Right ventricle myocardium superior (tissue), 1 donor: ENCODE data around the gene USP33. TPM values are rescaled to one million over a fixed set of nuclear protein-coding genes. Genes with fewer than 3 reads are reported as not detected.
A peak's percentile ranks its signal among the peaks of the same experiment; 100 is the strongest.
"Not testable (repeated sequence)": the region's sequence is repeated elsewhere in the genome, so short reads cannot be mapped to it uniquely, and the experiment has no call there.

Experiments used
- ATAC-seq: fragments of 200-7000 bp; cut with Tn5 transposase; one replicate; pipeline ENCODE4 v1.9.1; 2020; ENCODE audit warnings: mild to moderate bottlenecking; ENCODE audit not compliant: poor library complexity
- DNase-seq: peaks from one replicate; pipeline ENCODE4 v3.0.0-alpha.2; 2020
- intact Hi-C: fragments of 100-400 bp; cut with DNase I; formaldehyde crosslinking; loops from one replicate; pipeline ENCODE4 v1.11.2; 2022
- total RNA-seq: library from RNA; stranded (reverse); fragmentation: NEBNext Ultra II Directional; extraction: Animal tissue kit (Norgen Biotek cat#: 25700); gene quantifications from one replicate; pipeline ENCODE4 v1.2.1, GENCODE V29; 2021
- donor health status: DM: no; HTN: yes; CAD: no; lungs with severe emphysema.

USP33 gene
- total RNA-seq, 1 donor from 2014 or later, result 22.0 TPM

DNA sequence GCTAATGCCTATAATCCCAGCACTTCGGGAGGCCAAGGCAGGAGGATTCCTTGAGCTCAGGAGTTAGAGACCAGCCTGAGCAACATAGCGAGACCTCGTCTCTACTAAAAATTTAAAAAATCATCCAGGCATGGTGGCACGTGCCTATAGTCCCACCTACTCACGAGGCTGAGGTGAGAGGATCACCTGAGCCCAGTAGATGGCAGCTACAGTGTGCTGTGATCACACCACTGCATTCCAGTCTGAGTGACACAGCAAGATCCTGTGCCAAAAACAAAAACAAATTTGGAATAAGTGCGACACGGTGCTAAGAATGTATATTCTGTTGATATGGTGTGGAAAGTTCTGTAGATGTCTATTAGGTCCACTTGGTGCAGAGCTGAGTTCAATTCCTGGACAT, 15.1 kb downstream of the USP33 start:
- DNase-seq (no peak), ATAC-seq (peak; percentile 64)
- intact Hi-C loops, result no loop called here

DNA sequence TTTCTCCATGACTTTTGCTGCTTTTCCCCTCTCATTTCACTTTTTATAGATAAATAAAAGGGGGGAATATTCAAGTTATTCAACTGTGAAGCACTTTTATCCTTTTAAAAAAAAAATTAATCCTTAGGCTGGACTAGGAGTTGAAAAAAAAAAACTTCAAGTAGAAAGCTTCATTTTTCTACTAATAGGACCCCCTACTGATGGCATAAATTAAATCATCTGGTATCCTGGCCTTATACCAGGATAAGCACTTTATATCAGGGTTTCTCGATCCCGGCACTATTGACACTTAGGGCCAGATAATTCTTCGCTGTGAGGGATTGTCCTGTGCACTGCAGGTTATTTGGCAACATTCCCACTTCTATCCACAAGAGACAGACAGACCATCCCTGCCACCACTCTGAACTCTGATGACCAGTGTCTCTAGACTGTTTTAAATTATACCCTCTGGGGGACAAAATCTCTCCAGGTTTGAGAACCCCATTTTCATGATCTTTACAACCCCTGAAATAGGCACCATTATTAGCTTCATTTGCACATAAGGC, 17.6 kb downstream of the USP33 start:
- intact Hi-C loops, result no loop called here
- DNase-seq, result no peak
- peak; percentile 51 for ATAC-seq

DNA sequence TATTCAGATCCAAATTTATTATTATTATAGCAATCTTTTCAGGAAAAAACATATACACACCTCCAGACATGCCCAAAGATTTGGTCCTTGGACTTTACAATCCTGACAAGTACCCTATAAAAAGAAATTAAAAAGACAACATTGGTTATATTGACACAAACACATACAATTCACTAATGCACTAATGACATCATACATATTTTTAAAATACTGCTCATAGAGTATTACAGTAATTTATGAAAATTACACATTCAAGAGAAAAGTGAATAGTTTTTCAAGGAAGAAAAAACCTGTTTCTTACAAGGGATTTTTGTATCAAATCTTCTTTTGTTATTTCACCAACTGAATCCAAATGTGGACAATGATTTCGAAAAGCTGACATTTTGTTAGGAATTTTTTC, 18.3 kb downstream of the USP33 start:
- ATAC-seq, result no peak

DNA sequence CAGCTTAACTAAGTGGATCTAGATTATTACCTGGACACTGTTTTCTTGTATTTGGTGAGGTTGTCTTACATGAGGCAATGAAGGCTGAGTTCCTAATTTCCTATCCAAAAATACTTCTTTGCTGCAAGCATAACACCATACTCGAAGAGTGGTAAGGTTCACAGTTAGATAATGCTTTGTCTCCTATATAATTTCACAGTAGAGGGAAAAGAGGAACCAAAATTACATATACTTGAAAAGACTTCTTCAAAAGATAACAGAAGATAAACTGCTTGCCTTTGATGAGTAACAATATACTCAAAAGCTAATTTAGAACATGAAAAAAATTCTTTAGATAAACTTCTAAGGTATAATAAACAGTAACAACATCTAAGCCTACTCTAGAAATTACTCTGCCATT, 20.4 kb downstream of the USP33 start:
- DNase-seq (no peak), ATAC-seq (no peak)
- intact Hi-C loops, result no loop called here

More for the DNA sequence above, 18.3 kb downstream of the USP33 start:
- no peak for DNase-seq
- intact Hi-C loops, result no loop called here

GRCh38 chr1:77732090-77732489, 27.6 kb downstream of the USP33 start:
- no peak for ATAC-seq
- intact Hi-C loops, result no loop called here

DNA sequence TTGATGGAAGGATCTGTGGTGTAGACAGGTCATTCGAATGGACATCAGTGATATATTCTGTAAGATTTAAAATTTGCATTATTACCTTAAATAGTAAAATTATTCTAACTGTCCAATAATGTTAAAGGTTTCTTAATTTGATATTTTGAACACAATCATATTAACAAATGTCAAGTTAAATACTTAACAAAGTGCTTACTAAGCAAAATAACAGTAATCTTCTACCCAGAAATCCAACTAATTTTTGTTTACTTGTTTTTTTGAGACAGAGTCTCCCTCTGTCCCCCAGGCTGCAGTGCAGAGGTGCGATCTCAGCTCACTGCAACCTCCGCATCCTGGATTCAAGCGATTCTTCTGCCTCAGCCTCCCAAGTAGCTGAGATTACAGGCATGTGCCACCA, 33.9 kb downstream of the USP33 start:
- DNase-seq (no peak), ATAC-seq (no peak)
- intact Hi-C loops, result no loop called here

More at GRCh38 chr1:77732090-77732489, 27.6 kb downstream of the USP33 start:
- no peak for DNase-seq

DNA sequence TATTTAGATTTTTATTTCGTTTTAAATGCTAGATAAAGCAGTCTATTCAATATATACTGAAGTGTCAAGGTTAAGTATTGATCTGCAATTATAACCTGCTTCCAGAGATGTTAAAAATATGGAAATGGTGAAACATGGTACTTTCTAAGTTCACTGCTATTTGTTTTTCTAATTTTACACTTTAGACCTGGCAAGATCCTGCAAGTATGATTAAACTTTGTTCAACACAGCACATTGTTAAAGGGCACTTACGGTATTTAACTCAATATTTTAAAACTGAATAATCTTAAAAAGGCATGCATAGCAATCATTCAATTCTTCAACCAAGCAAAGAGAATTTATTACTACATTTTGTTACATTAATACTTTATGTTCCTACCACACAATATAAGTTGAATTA, 41.5 kb downstream of the USP33 start:
- no peak for ATAC-seq
- DNase-seq, result no peak
- intact Hi-C loops, result loop anchor here (5.0 kb wide), 1 partner anchor 244 kb away; no protein-coding TSS in a partner anchor

DNA sequence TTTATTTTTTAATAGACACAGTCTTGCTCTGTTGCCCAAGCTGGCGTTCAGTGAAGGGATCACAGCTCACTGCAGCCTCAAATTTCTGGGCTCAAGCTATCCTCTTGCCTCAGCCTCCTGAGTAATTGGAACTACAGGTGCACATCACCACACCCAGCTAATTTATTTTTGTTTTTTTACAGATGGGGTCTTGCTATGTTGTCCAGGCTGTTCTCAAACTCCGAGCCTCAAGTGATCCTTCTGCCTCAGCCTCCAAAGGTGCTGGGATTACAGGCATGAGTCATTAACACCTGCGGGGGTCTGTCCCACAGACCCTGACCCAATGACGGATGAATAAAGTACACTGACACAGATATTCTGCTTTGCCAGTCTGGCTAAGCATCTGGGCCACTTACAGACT, 43.6 kb downstream of the USP33 start:
- intact Hi-C loops, result loop anchor here (5.0 kb wide), 1 partner anchor 246 kb away; no protein-coding TSS in a partner anchor
- no peak for DNase-seq
- no peak for ATAC-seq

- DNase-seq, result no peak
- ATAC-seq, result no peak
- intact Hi-C loops, result no loop called here
These were observed 49.9 kb downstream of the USP33 start for GRCh38 chr1:77709727-77710126.

GRCh38 chr1:77706321-77706720, 53.3 kb downstream of the USP33 start:
- no peak for ATAC-seq
- intact Hi-C loops, result no loop called here
- DNase-seq, result no peak

GRCh38 chr1:77704736-77705135, 54.9 kb downstream of the USP33 start:
- intact Hi-C loops, result no loop called here
- DNase-seq, result no peak
- no peak for ATAC-seq

GRCh38 chr1:77699673-77700072, 60.0 kb downstream of the USP33 start:
- intact Hi-C loops, ATAC-seq, DNase-seq: not testable (repeated sequence)

GRCh38 chr1:77697441-77697840, 62.2 kb downstream of the USP33 start:
- no peak for ATAC-seq
- intact Hi-C loops, result no loop called here
- no peak for DNase-seq

- DNase-seq (no peak), ATAC-seq (no peak)
- intact Hi-C loops, result no loop called here
These were observed 70.7 kb downstream of the USP33 start for GRCh38 chr1:77688939-77689338.

GRCh38 chr1:77687519-77687906, 72.1 kb downstream of the USP33 start:
- intact Hi-C loops, result no loop called here
- ATAC-seq (no peak), DNase-seq (peak; percentile 49)

GRCh38 chr1:77686796-77687518, 72.7 kb downstream of the USP33 start:
- no peak for ATAC-seq
- peak; percentile 41 for DNase-seq
- intact Hi-C loops, result no loop called here

DNA sequence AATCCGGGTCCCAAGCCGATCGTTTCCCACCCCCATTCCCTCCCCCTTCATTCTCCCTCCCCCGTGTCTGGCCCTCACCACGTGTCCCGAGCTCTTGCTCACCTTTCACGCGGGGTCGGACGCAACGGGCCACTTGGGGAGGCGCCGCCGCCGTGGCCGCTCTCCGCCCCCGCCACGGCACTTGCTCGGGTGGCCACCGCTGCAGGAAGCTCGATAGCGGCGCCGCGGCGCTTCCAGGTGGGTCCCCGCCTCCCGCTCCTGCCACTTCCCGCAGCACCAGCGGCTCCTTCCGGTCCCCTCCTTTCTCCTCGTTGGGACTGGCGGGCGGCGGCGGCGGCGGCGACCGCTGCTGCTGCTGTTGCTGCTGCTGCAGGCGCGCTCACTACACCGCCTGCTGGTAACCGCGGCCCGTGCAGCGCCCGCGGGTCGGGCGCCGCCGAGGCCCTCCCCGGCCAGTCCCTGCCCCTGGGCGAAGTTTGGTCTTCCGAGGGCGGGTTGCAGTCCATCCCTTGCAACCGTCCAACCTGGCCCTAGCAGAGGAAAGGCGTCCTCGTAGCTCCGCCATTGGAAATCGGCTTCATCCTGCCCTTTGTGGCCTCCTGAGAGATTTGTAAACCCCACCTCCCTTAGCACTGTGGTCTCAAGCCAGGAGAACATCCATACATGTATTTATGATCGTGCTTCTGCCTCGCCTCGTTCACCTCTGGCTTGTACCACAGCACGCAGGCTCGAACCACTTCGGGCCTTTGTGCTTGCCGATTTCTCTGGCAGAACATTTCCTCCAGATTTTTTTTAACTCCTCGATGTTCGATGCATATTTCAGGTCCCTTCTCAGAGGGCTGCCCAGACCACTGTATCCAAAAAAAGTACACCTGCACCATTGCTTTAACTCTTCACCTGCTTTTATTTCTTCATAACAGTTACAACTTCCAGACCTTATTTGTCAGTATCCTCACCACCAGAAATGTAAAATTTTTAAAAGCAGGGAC, 76.2 kb downstream of the USP33 start:
- peak; percentile 96 for DNase-seq
- intact Hi-C loops, result no loop called here
- peak; percentile 93 for ATAC-seq

DNA sequence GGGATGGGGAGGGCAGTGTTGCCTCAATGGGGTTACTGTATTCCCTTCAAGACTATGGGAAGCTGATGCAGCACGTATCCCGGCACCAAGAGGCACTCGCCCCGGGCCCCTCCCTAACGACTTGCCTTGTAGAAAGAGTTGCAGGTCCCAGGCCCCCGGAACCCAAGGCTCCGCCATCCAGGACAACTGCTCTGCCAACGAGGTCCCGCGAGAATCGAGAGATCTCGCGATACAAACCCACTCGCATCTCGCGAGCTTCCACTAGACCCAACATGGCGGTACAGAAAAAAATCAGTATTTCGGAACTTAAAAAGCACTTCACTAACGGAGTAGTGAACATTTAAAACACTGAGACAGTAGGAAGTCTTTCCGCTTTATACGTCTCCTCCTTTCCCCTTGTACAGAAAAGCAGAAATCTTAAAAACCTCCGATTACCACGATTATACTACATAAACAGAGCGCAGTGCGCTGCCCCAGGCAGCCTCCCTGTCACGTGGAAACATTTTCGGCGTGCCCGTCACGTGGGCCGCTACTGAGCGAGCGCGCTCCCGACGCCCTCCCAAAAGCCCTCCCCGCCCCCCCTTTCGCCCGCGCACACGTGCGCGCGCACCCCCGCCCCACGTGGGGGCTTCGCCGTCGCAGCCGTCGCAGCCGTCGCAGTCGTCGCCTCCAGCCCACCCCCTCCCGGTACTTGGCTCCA, 77.0 kb downstream of the USP33 start, which contains the start of gene ZZZ3:
Gene ZZZ3 (minus strand): TSS at position 199 of the 700 bp plus-strand sequence. CDS start 49,304 bp downstream, outside the sequence.
- ATAC-seq, result peak; percentile 89
- intact Hi-C loops, result no loop called here
- peak; percentile 95 for DNase-seq

DNA sequence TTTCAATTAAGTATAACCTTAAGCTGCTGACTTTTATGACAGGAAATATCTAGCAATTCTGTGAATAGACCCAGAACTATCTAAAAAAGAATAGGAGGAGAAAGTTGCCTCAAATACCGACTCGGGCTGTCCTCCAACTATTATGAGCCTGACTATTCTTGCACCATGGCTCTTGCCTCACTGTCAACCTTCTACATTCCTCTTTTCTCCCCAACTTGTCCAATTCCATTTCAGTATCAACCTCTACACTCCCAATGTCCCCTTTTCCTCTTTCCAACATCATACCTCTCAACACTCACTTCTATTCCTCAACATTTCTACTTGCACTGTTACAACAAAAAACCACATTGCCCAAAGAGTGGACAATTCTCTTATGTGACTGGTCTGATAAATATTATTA, 79.5 kb downstream of the USP33 start:
- DNase-seq (no peak), ATAC-seq (no peak)
- intact Hi-C loops, result no loop called here
